HepG2 (cell line): ENCODE results near the gene CDSN. TPM values are rescaled to one million over a fixed set of nuclear protein-coding genes. Genes with fewer than 3 reads are reported as not detected.
A peak's percentile ranks its signal among the peaks of the same experiment; 100 is the strongest.

Experiments used
- AGO1 ChIP-seq: fragments of 200-400 bp; formaldehyde crosslinking; IDR thresholded peaks from 2 replicates; pipeline ENCODE4 v1.6.1; 2017; ENCODE audit warnings: mild to moderate bottlenecking, low read depth, low read length, moderate library complexity; ENCODE audit not compliant: poor library complexity, severe bottlenecking
- ARNT2 ChIP-seq: sonication (generic); formaldehyde crosslinking; IDR thresholded peaks from 2 replicates; pipeline ENCODE4 v1.8.0; 2022; ENCODE audit warnings: mild to moderate bottlenecking, low read depth, missing genetic modification reagents, moderate library complexity
- DNMT1 ChIP-seq: sonication (generic); formaldehyde crosslinking; IDR thresholded peaks from 2 replicates; pipeline ENCODE4 v1.5.1; 2020; ENCODE audit warnings: mild to moderate bottlenecking, missing genetic modification reagents
- HCFC1 ChIP-seq: fragments of 150-350 bp; IDR thresholded peaks from 2 replicates; pipeline ENCODE4 v1.6.1; 2014; ENCODE audit warnings: low read depth, low read length
- HNF1A ChIP-seq, 2 experiments: sonication (generic) in 1 of 2; formaldehyde crosslinking in 1 of 2; IDR thresholded peaks; 2 replicates each; pipeline versions ENCODE4 v1.4.0 to v1.6.1; 2016 to 2020; ENCODE audit warnings: borderline replicate concordance in 1 of 2, low read depth in 1 of 2, mild to moderate bottlenecking in 1 of 2, missing genetic modification reagents in 1 of 2
- NFRKB ChIP-seq: fragments of 450-650 bp; IDR thresholded peaks from 2 replicates; pipeline ENCODE4 v1.6.1; 2017
- NONO ChIP-seq, 2 experiments: fragments of 450-650 bp in 1 of 2; sonication (generic) in 1 of 2; formaldehyde crosslinking in 1 of 2; IDR thresholded peaks in 1 of 2; conservative IDR thresholded peaks in 1 of 2; 2 replicates each; pipeline versions ENCODE4 v1.6.1 to v1.8.0; 2017 to 2022; ENCODE audit warnings: mild to moderate bottlenecking in 1 of 2, missing genetic modification reagents in 1 of 2, moderate library complexity in 1 of 2
- PRMT3 ChIP-seq: sonication (generic); formaldehyde crosslinking; IDR thresholded peaks from 2 replicates; pipeline ENCODE4 v1.8.1; 2022; ENCODE audit warnings: low read depth, mild to moderate bottlenecking, moderate library complexity, missing genetic modification reagents, borderline replicate concordance
- REPIN1 ChIP-seq: sonication (generic); formaldehyde crosslinking; IDR thresholded peaks from 2 replicates; pipeline ENCODE4 v1.8.0; 2022; ENCODE audit warnings: missing genetic modification reagents, low read depth, mild to moderate bottlenecking, borderline replicate concordance
- SMYD3 ChIP-seq: sonication (generic); formaldehyde crosslinking; IDR thresholded peaks from 2 replicates; pipeline ENCODE4 v1.8.1; 2023; ENCODE audit warnings: mild to moderate bottlenecking, missing genetic modification reagents
- SOX6 ChIP-seq, 2 experiments: fragments of 450-650 bp in 1 of 2; sonication (generic) in 1 of 2; formaldehyde crosslinking in 1 of 2; IDR thresholded peaks; 2 replicates each; pipeline versions ENCODE4 v1.4.0 to v1.6.1; 2017 to 2020; ENCODE audit warnings: antibody characterized with exemption in 1 of 2, mild to moderate bottlenecking in 1 of 2, missing genetic modification reagents in 1 of 2
- SP2 ChIP-seq: sonication (generic); formaldehyde crosslinking; IDR thresholded peaks from 2 replicates; pipeline ENCODE4 v1.5.1; 2020; ENCODE audit warnings: mild to moderate bottlenecking, missing genetic modification reagents
- TRAFD1 ChIP-seq: sonication (generic); formaldehyde crosslinking; IDR thresholded peaks from 2 replicates; pipeline ENCODE4 v1.5.1; 2020; ENCODE audit warnings: missing genetic modification reagents, mild to moderate bottlenecking, borderline replicate concordance
- ZFYVE20 ChIP-seq: sonication (generic); formaldehyde crosslinking; IDR thresholded peaks from 2 replicates; pipeline ENCODE4 v1.8.0; 2023; ENCODE audit warnings: low read depth, mild to moderate bottlenecking, moderate library complexity, missing genetic modification reagents, borderline replicate concordance
- ZNF20 ChIP-seq: sonication (generic); formaldehyde crosslinking; IDR thresholded peaks from 2 replicates; pipeline ENCODE4 v1.4.0; 2020; ENCODE audit warnings: mild to moderate bottlenecking, moderate library complexity, missing genetic modification reagents
- ZNF710 ChIP-seq: sonication (generic); formaldehyde crosslinking; IDR thresholded peaks from 2 replicates; pipeline ENCODE4 v1.5.0; 2020; ENCODE audit warnings: mild to moderate bottlenecking, missing genetic modification reagents, borderline replicate concordance
- ZNF724P ChIP-seq: sonication (generic); formaldehyde crosslinking; IDR thresholded peaks from 2 replicates; pipeline ENCODE4 v1.8.0; 2022; ENCODE audit warnings: missing genetic modification reagents, borderline replicate concordance
- ZNF740 ChIP-seq: sonication (generic); formaldehyde crosslinking; IDR thresholded peaks from 2 replicates; pipeline ENCODE4 v1.4.0; 2020; ENCODE audit warnings: missing genetic modification reagents
- ZNF761 ChIP-seq: sonication (generic); formaldehyde crosslinking; conservative IDR thresholded peaks from 2 replicates; pipeline ENCODE4 v1.4.0; 2020; ENCODE audit warnings: mild to moderate bottlenecking, missing genetic modification reagents
- polyA plus RNA-seq, 8 experiments: library from polyadenylated mRNA; depleted of rRNA in 3 of 8; stranded (reverse) in 7 of 8; unstranded in 1 of 8; fragments of >200 nt; fragmentation: Illumina TruSeq in 4 of 8; extraction: Trizol in 4 of 8; gene quantifications; 2 replicates each; pipeline versions ENCODE4 v1.2.1 to v1.2.3, GENCODE V29; 2011 to 2016; ENCODE audit warnings: low read depth in 4 of 8, missing spikeins in 1 of 8, mixed read lengths in 1 of 8; ENCODE audit not compliant: insufficient read depth in 1 of 8
- total RNA-seq, 5 experiments: library from RNA; depleted of rRNA; stranded (reverse); fragments of >200 nt; fragmentation: Illumina TruSeq; extraction: Trizol; gene quantifications; 2 replicates each; pipeline ENCODE4 v1.2.3, GENCODE V29; 2016; ENCODE audit warnings: low read depth in 1 of 5

Gene CDSN
- total and polyA plus RNA-seq, 2 of the 13 experiments (the other 11 are each of a cell fraction or from before 2014, with no cell fraction given): not detected

DNA sequence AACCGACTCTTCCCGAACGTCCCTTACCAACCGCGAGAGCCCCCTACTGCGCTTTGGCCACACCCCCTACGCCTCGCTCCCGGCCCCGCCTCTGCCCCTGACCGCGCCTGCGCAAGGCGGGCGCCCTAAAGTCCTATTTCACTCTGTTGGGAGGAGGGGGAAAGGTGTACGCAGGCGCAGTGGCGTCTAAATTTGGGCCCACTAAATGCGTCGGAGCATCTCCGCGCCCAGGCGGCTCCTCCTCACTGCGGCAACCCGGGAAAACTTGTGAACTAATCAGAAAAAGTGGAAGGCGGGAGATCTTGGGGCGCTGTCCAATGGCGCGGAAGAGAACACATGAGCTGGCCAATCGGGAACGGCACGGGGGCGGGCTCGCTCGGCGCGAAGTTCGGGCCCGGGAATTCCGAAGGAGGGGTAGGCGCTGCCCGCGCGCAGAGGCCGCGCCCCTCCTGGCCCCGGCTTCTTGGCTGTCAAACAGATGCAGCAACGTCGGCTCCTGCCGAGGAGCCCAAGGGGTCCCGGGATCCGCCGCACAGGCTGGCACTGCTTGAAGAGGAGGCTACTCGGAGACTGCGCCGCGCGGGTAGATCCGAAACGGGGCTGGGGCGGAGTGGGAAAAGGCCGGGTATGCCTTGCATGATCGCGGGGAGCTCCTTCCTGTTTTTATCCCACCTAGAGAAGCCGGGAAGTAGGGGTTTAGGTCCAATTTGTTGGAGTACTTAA is 38.1 kb upstream of the CDSN start, which contains the start of gene TCF19 (continued):
- no peak for TF ChIP-seq SOX6 (IDR thresholded peaks at IDR 0.05)
- 0 out of 2 replicates have a peak, but pooled peaks have one; percentile 16 for TF ChIP-seq SOX6 (CRISPR knock-in tag; IDR thresholded peaks at IDR 0.05)
- peak; percentile 96 for TF ChIP-seq SMYD3
- TF ChIP-seq AGO1: peak; percentile 68
- TF ChIP-seq SP2 (CRISPR knock-in tag): peak; percentile 99
- 0 out of 2 replicates have a peak, but pooled peaks have one; percentile 85 for TF ChIP-seq TRAFD1 (CRISPR knock-in tag)
- TF ChIP-seq ZNF761 (CRISPR knock-in tag): peak; percentile 80; the same call in 1 of the 2 replicates
- TF ChIP-seq DNMT1 (CRISPR knock-in tag): 0 out of 2 replicates have a peak, but pooled peaks have one; percentile 72
- TF ChIP-seq ZNF740 (CRISPR knock-in tag): no peak
- TF ChIP-seq REPIN1 (CRISPR knock-in tag): peak; percentile 94
- TF ChIP-seq HCFC1: no peak
- TF ChIP-seq NONO (IDR thresholded peaks at IDR 0.05): no peak
- TF ChIP-seq NONO (CRISPR knock-in tag; conservative IDR thresholded peaks at IDR 0.05): peak; percentile 67; the same call in 1 of the 2 replicates
- TF ChIP-seq ZNF724P: peak; percentile 96; the same call in 1 of the 2 replicates
- no peak for TF ChIP-seq ZFYVE20 (CRISPR knock-in tag)
- no peak for TF ChIP-seq ZNF710 (CRISPR knock-in tag)
- TF ChIP-seq ARNT2 (CRISPR knock-in tag): peak; percentile 94
- no peak for TF ChIP-seq PRMT3 (CRISPR knock-in tag)
- TF ChIP-seq ZNF20 (CRISPR knock-in tag): no peak
- no peak for TF ChIP-seq NFRKB
- no peak for TF ChIP-seq HNF1A (IDR thresholded peaks at IDR 0.05; ENCODE audit: low read depth)
- TF ChIP-seq HNF1A (CRISPR knock-in tag; IDR thresholded peaks at IDR 0.05; ENCODE audit: borderline replicate concordance): peak; percentile 62; the same call in 1 of the 2 replicates
